Stimulated activated CD4-positive, alpha-beta T cell treated with anti-CD3 and anti-CD28 coated beads, Interleukin-12 subunit alpha, Interleukin-12 subunit beta, amount 100 ng/mL, for 48 hours (primary cell): Measurements from ENCODE around the gene COL19A1.

Experiments used
- DNase-seq, 3 donors: peaks; one replicate each; pipeline ENCODE4 v3.0.0-alpha.2; 2020; ENCODE audit warnings: low read depth in 2 of 3, low spot score in 1 of 3

The COL19A1 gene

GRCh38 chr6:70119218-70119835, 253.0 kb downstream of the COL19A1 start:
- no peak for DNase-seq

- no peak for DNase-seq
These were observed 258.1 kb downstream of the COL19A1 start for GRCh38 chr6:70124443-70124842.

- DNase-seq: no peak
These were observed 258.7 kb downstream of the COL19A1 start for GRCh38 chr6:70124882-70125545.

- no peak for DNase-seq
These were observed 259.2 kb downstream of the COL19A1 start for GRCh38 chr6:70125602-70126001.

GRCh38 chr6:70129341-70129740, 263.0 kb downstream of the COL19A1 start:
- DNase-seq: no peak

GRCh38 chr6:70130865-70131264, 264.5 kb downstream of the COL19A1 start:
- no peak for DNase-seq

GRCh38 chr6:70131528-70131927, 265.2 kb downstream of the COL19A1 start:
- DNase-seq: no peak

GRCh38 chr6:70133246-70133645, 266.9 kb downstream of the COL19A1 start:
- DNase-seq: no peak

GRCh38 chr6:70134542-70134941, 268.2 kb downstream of the COL19A1 start:
- no peak for DNase-seq

GRCh38 chr6:70135219-70136160, 269.1 kb downstream of the COL19A1 start:
- DNase-seq: no peak

GRCh38 chr6:70136996-70137395, 270.6 kb downstream of the COL19A1 start:
- DNase-seq: no peak

- DNase-seq: no peak
These were observed 274.1 kb downstream of the COL19A1 start for GRCh38 chr6:70140496-70140895.

GRCh38 chr6:70142034-70142433, 275.7 kb downstream of the COL19A1 start:
- no peak for DNase-seq

- DNase-seq: no peak
These were observed 278.8 kb downstream of the COL19A1 start for GRCh38 chr6:70145178-70145577.

GRCh38 chr6:70149209-70149788, 282.9 kb downstream of the COL19A1 start:
- DNase-seq: no peak

- no peak for DNase-seq
These were observed 284.2 kb downstream of the COL19A1 start for GRCh38 chr6:70150521-70150920.

GRCh38 chr6:70151616-70152015, 285.3 kb downstream of the COL19A1 start:
- DNase-seq: no peak

- no peak for DNase-seq
These were observed 286.4 kb downstream of the COL19A1 start for GRCh38 chr6:70152786-70153185.

- no peak for DNase-seq
These were observed 290.7 kb downstream of the COL19A1 start for GRCh38 chr6:70157086-70157485.

GRCh38 chr6:70160276-70160675, 293.9 kb downstream of the COL19A1 start:
- DNase-seq: no peak

GRCh38 chr6:70162972-70163371, 296.6 kb downstream of the COL19A1 start:
- DNase-seq: no peak

GRCh38 chr6:70163795-70164194, 297.4 kb downstream of the COL19A1 start:
- DNase-seq: no peak
